UCSD-AML1 (cell line): ENCODE data around the gene AGRP.
"Not testable (repeated sequence)": the region's sequence is repeated elsewhere in the genome, so short reads cannot be mapped to it uniquely, and the experiment has no call there.

Source experiments
- DNase-seq: peaks from one replicate; lab custom pipeline; 2025; ENCODE audit not compliant: unreplicated experiment; lab: John Stamatoyannopoulos, UW

The AGRP gene

GRCh38 chr16:67504031-67505021, 21.0 kb upstream of the AGRP start:
- no peak for DNase-seq

GRCh38 chr16:67499106-67499505, 15.8 kb upstream of the AGRP start:
- no peak for DNase-seq

GRCh38 chr16:67490335-67491096, 7.2 kb upstream of the AGRP start:
- DNase-seq: no peak

GRCh38 chr16:67489401-67490083, 6.2 kb upstream of the AGRP start:
- DNase-seq: no peak

GRCh38 chr16:67487561-67487960, 4.2 kb upstream of the AGRP start:
- DNase-seq: not testable (repeated sequence)

- peak; percentile 29 for DNase-seq
These were observed 3.5 kb upstream of the AGRP start for GRCh38 chr16:67486805-67487204.

GRCh38 chr16:67483731-67484525, 581 bp upstream of the AGRP start:
- no peak for DNase-seq

GRCh38 chr16:67482233-67482924, 968 bp downstream of the AGRP start:
- DNase-seq: no peak

- DNase-seq: peak; percentile 69
These were observed 1.6 kb downstream of the AGRP start for GRCh38 chr16:67481561-67482232.

- DNase-seq: peak; percentile 99
These were observed 2.4 kb downstream of the AGRP start, which contains the start of gene ATP6V0D1 for GRCh38 chr16:67480833-67481560. TSS of gene ATP6V0D1 (minus strand) at chr16:67481157. CDS start at chr16:67481086, 71 bp downstream.

GRCh38 chr16:67477960-67478554, 5.3 kb downstream of the AGRP start:
- no peak for DNase-seq

- DNase-seq: no peak
These were observed 8.5 kb downstream of the AGRP start for GRCh38 chr16:67474551-67475455.

GRCh38 chr16:67471758-67472384, 11.5 kb downstream of the AGRP start:
- no peak for DNase-seq

- no peak for DNase-seq
These were observed 13.0 kb downstream of the AGRP start for GRCh38 chr16:67470359-67470758.

GRCh38 chr16:67468731-67469130, 14.6 kb downstream of the AGRP start:
- DNase-seq: no peak

- DNase-seq: no peak
These were observed 16.8 kb downstream of the AGRP start for GRCh38 chr16:67466581-67466980.

GRCh38 chr16:67464565-67464964, 18.8 kb downstream of the AGRP start:
- DNase-seq: no peak
